Measurements from ENCODE around the gene BRD1.

BRD1 gene

GRCh38 chr22:49776891-49777290 is 50.8 kb downstream of the BRD1 start:
- no peaks in the 10 kb centered on the region for H3K36me3 ChIP-seq (ENCODE audit: insufficient read depth)
- no peaks in the 10 kb centered on the region; the same call in 1 of the 2 replicates for H3K79me2 ChIP-seq (ENCODE audit: insufficient read depth, low read depth)
- H4K20me1 ChIP-seq (ENCODE audit: insufficient read depth), result no peaks in the 10 kb centered on the region

DNA sequence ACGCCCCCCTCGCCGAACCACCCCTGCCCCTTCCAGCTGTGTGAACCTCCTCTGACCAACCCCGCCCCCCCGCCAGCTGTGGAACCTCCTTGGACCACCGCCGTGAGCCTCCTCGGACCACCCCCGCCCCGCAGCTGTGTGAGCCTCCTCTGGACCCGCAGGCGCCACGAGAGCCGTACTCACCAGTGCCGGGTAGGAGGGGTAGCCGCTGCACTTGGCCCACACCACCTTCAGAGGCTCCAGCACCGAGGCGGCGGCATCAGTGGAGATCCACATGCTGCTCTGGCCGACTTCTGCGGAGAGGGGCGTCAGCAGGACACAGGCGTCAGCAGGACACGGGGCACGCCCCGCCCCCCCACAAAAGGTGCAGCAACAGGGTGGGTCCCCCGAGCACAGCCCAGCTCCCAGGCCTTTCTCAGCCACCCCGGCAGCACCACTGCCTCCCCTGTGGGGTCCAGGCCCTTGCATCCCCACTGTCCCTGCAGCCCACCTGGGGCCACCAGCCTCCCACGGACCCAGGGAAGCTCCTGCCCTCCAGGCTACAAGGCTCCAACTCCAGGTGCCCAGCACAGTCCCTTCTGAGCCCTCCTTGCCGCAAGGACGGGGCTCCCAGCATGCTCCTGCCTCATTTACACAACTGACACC is 51.7 kb downstream of the BRD1 start:
- H3K36me3 ChIP-seq (ENCODE audit: insufficient read depth), result no peaks in the 10 kb centered on the region

More at GRCh38 chr22:49776891-49777290, 50.8 kb downstream of the BRD1 start:
- no peaks in the 10 kb centered on the region for H3K27me3 ChIP-seq (ENCODE audit: insufficient read depth, low read depth)
- H3K9ac ChIP-seq, result no peak overlapping the region
- TF ChIP-seq, protein P1, sequence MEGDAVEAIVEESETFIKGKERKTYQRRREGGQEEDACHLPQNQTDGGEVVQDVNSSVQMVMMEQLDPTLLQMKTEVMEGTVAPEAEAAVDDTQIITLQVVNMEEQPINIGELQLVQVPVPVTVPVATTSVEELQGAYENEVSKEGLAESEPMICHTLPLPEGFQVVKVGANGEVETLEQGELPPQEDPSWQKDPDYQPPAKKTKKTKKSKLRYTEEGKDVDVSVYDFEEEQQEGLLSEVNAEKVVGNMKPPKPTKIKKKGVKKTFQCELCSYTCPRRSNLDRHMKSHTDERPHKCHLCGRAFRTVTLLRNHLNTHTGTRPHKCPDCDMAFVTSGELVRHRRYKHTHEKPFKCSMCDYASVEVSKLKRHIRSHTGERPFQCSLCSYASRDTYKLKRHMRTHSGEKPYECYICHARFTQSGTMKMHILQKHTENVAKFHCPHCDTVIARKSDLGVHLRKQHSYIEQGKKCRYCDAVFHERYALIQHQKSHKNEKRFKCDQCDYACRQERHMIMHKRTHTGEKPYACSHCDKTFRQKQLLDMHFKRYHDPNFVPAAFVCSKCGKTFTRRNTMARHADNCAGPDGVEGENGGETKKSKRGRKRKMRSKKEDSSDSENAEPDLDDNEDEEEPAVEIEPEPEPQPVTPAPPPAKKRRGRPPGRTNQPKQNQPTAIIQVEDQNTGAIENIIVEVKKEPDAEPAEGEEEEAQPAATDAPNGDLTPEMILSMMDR (conservative IDR thresholded peaks at IDR 0.05; ENCODE audit: low read depth, low read length), result no peak
- no peaks in the 10 kb centered on the region for H3K4me1 ChIP-seq (ENCODE audit: low read depth, poor library complexity, severe bottlenecking)
- H2AFZ ChIP-seq (ENCODE audit: low read depth), result no peak overlapping the region
- H3K4me2 ChIP-seq, result no peak overlapping the region
- H3K27ac ChIP-seq, result no peak overlapping the region
- no peak overlapping the region for H3K4me3 ChIP-seq (IDR thresholded peaks at IDR 0.05; ENCODE audit: insufficient read depth, low read depth, low read length)

GRCh38 chr22:49775191-49775866 is 52.3 kb downstream of the BRD1 start:
- H3K27me3 ChIP-seq (ENCODE audit: insufficient read depth, low read depth), result no peaks in the 10 kb centered on the region
- H3K4me1 ChIP-seq (ENCODE audit: low read depth, poor library complexity, severe bottlenecking), result no peaks in the 10 kb centered on the region
- no peak overlapping the region for H3K9ac ChIP-seq
- no peak overlapping the region for H2AFZ ChIP-seq (ENCODE audit: low read depth)
- H3K4me2 ChIP-seq, result no peak overlapping the region
- H4K20me1 ChIP-seq (ENCODE audit: insufficient read depth), result no peaks in the 10 kb centered on the region
- H3K4me3 ChIP-seq (IDR thresholded peaks at IDR 0.05; ENCODE audit: insufficient read depth, low read depth, low read length), result no peak overlapping the region
- H3K36me3 ChIP-seq (ENCODE audit: insufficient read depth), result no peaks in the 10 kb centered on the region
- no peak overlapping the region for H3K27ac ChIP-seq
- H3K79me2 ChIP-seq (ENCODE audit: insufficient read depth, low read depth), result no peaks in the 10 kb centered on the region
- TF ChIP-seq, protein P1 (conservative IDR thresholded peaks at IDR 0.05; ENCODE audit: low read depth, low read length), result no peak

More for the DNA sequence above, 51.7 kb downstream of the BRD1 start:
- TF ChIP-seq, protein P1 (conservative IDR thresholded peaks at IDR 0.05; ENCODE audit: low read depth, low read length), result no peak
- Histone ChIP-seq H2AFZ (ENCODE audit: low read depth) (no peak overlapping the region), H3K9ac (no peak overlapping the region), H3K79me2 (ENCODE audit: insufficient read depth, low read depth) (no peaks in the 10 kb centered on the region), H3K4me2 (no peak overlapping the region), H3K4me1 (ENCODE audit: low read depth, poor library complexity, severe bottlenecking) (no peaks in the 10 kb centered on the region), H3K27ac (no peak overlapping the region), H4K20me1 (ENCODE audit: insufficient read depth) (no peaks in the 10 kb centered on the region), H3K4me3 (IDR thresholded peaks at IDR 0.05; ENCODE audit: insufficient read depth, low read depth, low read length) (no peak overlapping the region), H3K27me3 (ENCODE audit: insufficient read depth, low read depth) (no peaks in the 10 kb centered on the region)

- Histone ChIP-seq H3K36me3 (ENCODE audit: insufficient read depth) (no peaks in the 10 kb centered on the region), H3K4me1 (ENCODE audit: low read depth, poor library complexity, severe bottlenecking) (no peaks in the 10 kb centered on the region), H3K79me2 (ENCODE audit: insufficient read depth, low read depth) (no peaks in the 10 kb centered on the region), H2AFZ (ENCODE audit: low read depth) (no peak overlapping the region), H4K20me1 (ENCODE audit: insufficient read depth) (no peaks in the 10 kb centered on the region), H3K4me2 (no peak overlapping the region), H3K27ac (no peak overlapping the region), H3K27me3 (ENCODE audit: insufficient read depth, low read depth) (no peaks in the 10 kb centered on the region), H3K4me3 (IDR thresholded peaks at IDR 0.05; ENCODE audit: insufficient read depth, low read depth, low read length) (no peak overlapping the region), H3K9ac (no peak overlapping the region)
- TF ChIP-seq, protein P1 (conservative IDR thresholded peaks at IDR 0.05; ENCODE audit: low read depth, low read length), result no peak
Observed at GRCh38 chr22:49774499-49775151, 53.0 kb downstream of the BRD1 start.
